Astrocyte (in vitro differentiated cells and primary cell): ENCODE measurements around the gene LRSAM1. TPM values are rescaled to one million over a fixed set of nuclear protein-coding genes. Genes with fewer than 3 reads are reported as not detected.

ENCODE experiments used
- DNase-seq: peaks from one replicate; pipeline ENCODE4 v3.0.0-alpha.2; 2010; ENCODE audit warnings: low read depth
- FAIRE-seq: peaks from 2 replicates; lab custom pipeline; 2011; peaks lifted over from hg19 to GRCh38; lab: Jason Lieb, UNC
- H2AFZ ChIP-seq: 2 replicates; pipeline ENCODE4 v1.6.0; 2012; ENCODE audit warnings: low read depth, low read length, inconsistent platforms
- H3K27ac ChIP-seq: 2 replicates; pipeline ENCODE4 v1.5.1; 2011; ENCODE audit warnings: low read depth, low read length, inconsistent platforms
- H3K27me3 ChIP-seq: 2 replicates; pipeline ENCODE4 v1.6.0; 2011; ENCODE audit warnings: low read length, inconsistent platforms; ENCODE audit not compliant: insufficient read depth
- H3K36me3 ChIP-seq: 2 replicates; pipeline ENCODE4 v1.5.1; 2011; ENCODE audit warnings: low read length, inconsistent platforms; ENCODE audit not compliant: insufficient read depth
- H3K4me1 ChIP-seq: 2 replicates; pipeline ENCODE4 v1.5.1; 2011; ENCODE audit warnings: low read length, inconsistent platforms; ENCODE audit not compliant: insufficient read depth
- H3K4me2 ChIP-seq: 2 replicates; pipeline ENCODE4 v1.6.0; 2012; ENCODE audit warnings: low read length, inconsistent platforms
- H3K4me3 ChIP-seq: 2 replicates; pipeline ENCODE4 v1.5.1; 2011; ENCODE audit warnings: low read depth, mild to moderate bottlenecking, low read length, inconsistent platforms; ENCODE audit not compliant: insufficient read depth
- H3K79me2 ChIP-seq: 2 replicates; pipeline ENCODE4 v1.6.0; 2012; ENCODE audit warnings: mild to moderate bottlenecking, low read length, inconsistent platforms; ENCODE audit not compliant: insufficient read depth
- H3K9ac ChIP-seq: 2 replicates; pipeline ENCODE4 v1.6.0; 2012; ENCODE audit warnings: mild to moderate bottlenecking, low read length, inconsistent platforms
- H3K9me3 ChIP-seq: 2 replicates; pipeline ENCODE4 v1.5.1; 2012; ENCODE audit warnings: low read depth, mild to moderate bottlenecking, low read length, inconsistent platforms; ENCODE audit not compliant: insufficient read depth
- H4K20me1 ChIP-seq: 2 replicates; pipeline ENCODE4 v1.6.0; 2012; ENCODE audit warnings: low read length, inconsistent platforms; ENCODE audit not compliant: insufficient read depth
- H3K27ac Mint-ChIP-seq: one replicate; pipeline ENCODE4 v1.8.0; 2021; ENCODE audit warnings: mild to moderate bottlenecking, mixed read lengths; ENCODE audit not compliant: unreplicated experiment
- H3K27me3 Mint-ChIP-seq: one replicate; pipeline ENCODE4 v1.8.0; 2021; ENCODE audit warnings: low read depth, mixed read lengths; ENCODE audit not compliant: unreplicated experiment
- H3K36me3 Mint-ChIP-seq: one replicate; pipeline ENCODE4 v1.8.0; 2021; ENCODE audit warnings: low read depth, mixed read lengths; ENCODE audit not compliant: unreplicated experiment
- H3K4me1 Mint-ChIP-seq: one replicate; pipeline ENCODE4 v1.8.0; 2021; ENCODE audit warnings: low read depth, mixed read lengths; ENCODE audit not compliant: unreplicated experiment
- H3K4me3 Mint-ChIP-seq: one replicate; pipeline ENCODE4 v1.8.0; 2021; ENCODE audit warnings: mild to moderate bottlenecking, moderate library complexity, mixed read lengths; ENCODE audit not compliant: unreplicated experiment
- H3K9me3 Mint-ChIP-seq: one replicate; pipeline ENCODE4 v1.8.0; 2021; ENCODE audit warnings: mild to moderate bottlenecking, mixed read lengths; ENCODE audit not compliant: unreplicated experiment
- CTCF ChIP-seq: IDR thresholded peaks from 2 replicates; pipeline ENCODE4 v1.5.1; 2011; ENCODE audit warnings: low read depth, mild to moderate bottlenecking, inconsistent platforms, low read length, moderate library complexity; ENCODE audit not compliant: insufficient read depth
- EZH2 ChIP-seq: IDR thresholded peaks from 2 replicates; pipeline ENCODE4 v1.6.1; 2012; ENCODE audit warnings: mild to moderate bottlenecking, low read length, inconsistent platforms; ENCODE audit not compliant: insufficient read depth
- total RNA-seq: library from RNA; stranded (reverse); gene quantifications from 2 replicates; pipeline ENCODE4 v1.2.1, GENCODE V29; 2021

Gene LRSAM1
- total RNA-seq, 1 donor from 2014 or later = 18.7 TPM

- no peak for TF ChIP-seq CTCF
- Mint-ChIP-seq H3K9me3 (no peaks in the 10 kb centered on the region), H3K4me3 (no peak overlapping the region), H3K27ac (no peak overlapping the region), H3K36me3 (peaks cover 7% of the 10 kb centered on the region), H3K27me3 (no peaks in the 10 kb centered on the region), H3K4me1 (peaks cover 46% of the 10 kb centered on the region)
- DNase-seq = no peak
- Histone ChIP-seq H2AFZ (no peak overlapping the region), H4K20me1 (peaks cover 87% of the 10 kb centered on the region), H3K9me3 (no peaks in the 10 kb centered on the region), H3K27ac (peak overlapping the region; percentile 92), H3K4me2 (peak overlapping the region; percentile 78), H3K27me3 (no peaks in the 10 kb centered on the region), H3K4me1 (peaks cover 70% of the 10 kb centered on the region), H3K79me2 (peaks cover 99% of the 10 kb centered on the region), H3K4me3 (no peak overlapping the region), H3K36me3 (no peaks in the 10 kb centered on the region), H3K9ac (peak overlapping the region; percentile 44)
- FAIRE-seq = no peak
Observed at GRCh38 chr9:127537792-127538191, 86.5 kb downstream of the LRSAM1 start.

- Histone ChIP-seq H2AFZ (no peak overlapping the region), H3K9me3 (no peaks in the 10 kb centered on the region), H3K4me2 (peak overlapping the region; percentile 78), H3K4me3 (no peak overlapping the region), H3K36me3 (no peaks in the 10 kb centered on the region), H3K27ac (peak overlapping the region; percentile 92), H3K9ac (peak overlapping the region; percentile 55), H3K27me3 (no peaks in the 10 kb centered on the region), H4K20me1 (peaks cover 93% of the 10 kb centered on the region), H3K79me2 (peaks cover 100% of the 10 kb centered on the region), H3K4me1 (peaks cover 80% of the 10 kb centered on the region)
- peak overlapping the region; percentile 65 for H3K4me3 Mint-ChIP-seq
- DNase-seq = peak; percentile 60
- H3K36me3 Mint-ChIP-seq = peaks cover 14% of the 10 kb centered on the region
- no peaks in the 10 kb centered on the region for H3K9me3 Mint-ChIP-seq
- TF ChIP-seq CTCF = no peak
- TF ChIP-seq EZH2 = no peak
- peak overlapping the region; percentile 47 for H3K27ac Mint-ChIP-seq
- no peaks in the 10 kb centered on the region for H3K27me3 Mint-ChIP-seq
- no peak for FAIRE-seq
- H3K4me1 Mint-ChIP-seq = peaks cover 52% of the 10 kb centered on the region
Observed at GRCh38 chr9:127538849-127539258, 87.5 kb downstream of the LRSAM1 start.

GRCh38 chr9:127539259-127539981 is 88.1 kb downstream of the LRSAM1 start:
- Histone ChIP-seq H3K36me3 (no peaks in the 10 kb centered on the region), H4K20me1 (peaks cover 91% of the 10 kb centered on the region), H3K9ac (peak overlapping the region; percentile 55), H3K27me3 (no peaks in the 10 kb centered on the region), H3K4me3 (no peak overlapping the region), H2AFZ (no peak overlapping the region), H3K4me1 (peaks cover 83% of the 10 kb centered on the region), H3K9me3 (no peaks in the 10 kb centered on the region), H3K4me2 (peak overlapping the region; percentile 78), H3K79me2 (peaks cover 100% of the 10 kb centered on the region), H3K27ac (peak overlapping the region; percentile 92)
- TF ChIP-seq EZH2 (no peak), CTCF (no peak)
- H3K36me3 Mint-ChIP-seq = peaks cover 14% of the 10 kb centered on the region
- H3K4me1 Mint-ChIP-seq = peaks cover 53% of the 10 kb centered on the region
- no peaks in the 10 kb centered on the region for H3K9me3 Mint-ChIP-seq
- H3K27ac Mint-ChIP-seq = peak overlapping the region; percentile 58
- H3K4me3 Mint-ChIP-seq = peak overlapping the region; percentile 65
- no peaks in the 10 kb centered on the region for H3K27me3 Mint-ChIP-seq
- DNase-seq (no peak), FAIRE-seq (no peak)
